Calu3 (cell line): ENCODE results near the gene MRPS2. TPM values are rescaled to one million over a fixed set of nuclear protein-coding genes. Genes with fewer than 3 reads are reported as not detected.

ENCODE experiments used
- BruUV-seq: library from RNA; stranded (reverse); fragments of 400-500 nt; replicated peaks from 2 replicates; lab custom pipeline; 2021; lab: Mats Ljungman, UMichigan
- CTCF ChIA-PET: fragments of 300-600 bp; sonication (Branson Sonifier 250); formaldehyde crosslinking; loops from one replicate; lab custom pipeline; 2022; ENCODE audit warnings: antibody characterized with exemption; lab: Charles Lee
- DNase-seq: peaks from one replicate; pipeline ENCODE4 v3.0.0; 2022
- H3K27ac Mint-ChIP-seq: one replicate; pipeline ENCODE4 v1.8.0; 2022; ENCODE audit warnings: mixed read lengths; ENCODE audit not compliant: unreplicated experiment
- H3K27me3 Mint-ChIP-seq: one replicate; pipeline ENCODE4 v1.8.0; 2022; ENCODE audit warnings: mixed read lengths; ENCODE audit not compliant: unreplicated experiment
- H3K36me3 Mint-ChIP-seq: one replicate; pipeline ENCODE4 v1.8.0; 2022; ENCODE audit warnings: mild to moderate bottlenecking, moderate library complexity, mixed read lengths; ENCODE audit not compliant: insufficient read depth, unreplicated experiment
- H3K4me1 Mint-ChIP-seq: one replicate; pipeline ENCODE4 v1.8.0; 2022; ENCODE audit warnings: mild to moderate bottlenecking, low read depth, mixed read lengths; ENCODE audit not compliant: unreplicated experiment
- H3K4me3 Mint-ChIP-seq: one replicate; pipeline ENCODE4 v1.8.0; 2022; ENCODE audit warnings: mild to moderate bottlenecking, low read depth, moderate library complexity, mixed read lengths; ENCODE audit not compliant: unreplicated experiment
- H3K9me3 Mint-ChIP-seq: one replicate; pipeline ENCODE4 v1.8.0; 2022; ENCODE audit warnings: low read depth, mixed read lengths; ENCODE audit not compliant: unreplicated experiment
- intact Hi-C: fragments of 100-400 bp; cut with micrococcal nuclease; formaldehyde crosslinking; loops from one replicate; pipeline ENCODE4 v1.10.0; 2022; ENCODE audit not compliant: unreplicated experiment
- total RNA-seq: library from RNA; stranded (reverse); gene quantifications from 2 replicates; pipeline ENCODE4 v1.2.3, GENCODE V29; 2022
- TF ChIP-seq, protein P1 (sequence below): fragments of 200-600 bp; IDR thresholded peaks from one replicate; pipeline ENCODE4 v1.8.0; 2022; ENCODE audit warnings: antibody characterized with exemption; ENCODE audit not compliant: unreplicated experiment

The MRPS2 gene
- total RNA-seq, 1 experiment from 2014 or later = 31.9 TPM

DNA sequence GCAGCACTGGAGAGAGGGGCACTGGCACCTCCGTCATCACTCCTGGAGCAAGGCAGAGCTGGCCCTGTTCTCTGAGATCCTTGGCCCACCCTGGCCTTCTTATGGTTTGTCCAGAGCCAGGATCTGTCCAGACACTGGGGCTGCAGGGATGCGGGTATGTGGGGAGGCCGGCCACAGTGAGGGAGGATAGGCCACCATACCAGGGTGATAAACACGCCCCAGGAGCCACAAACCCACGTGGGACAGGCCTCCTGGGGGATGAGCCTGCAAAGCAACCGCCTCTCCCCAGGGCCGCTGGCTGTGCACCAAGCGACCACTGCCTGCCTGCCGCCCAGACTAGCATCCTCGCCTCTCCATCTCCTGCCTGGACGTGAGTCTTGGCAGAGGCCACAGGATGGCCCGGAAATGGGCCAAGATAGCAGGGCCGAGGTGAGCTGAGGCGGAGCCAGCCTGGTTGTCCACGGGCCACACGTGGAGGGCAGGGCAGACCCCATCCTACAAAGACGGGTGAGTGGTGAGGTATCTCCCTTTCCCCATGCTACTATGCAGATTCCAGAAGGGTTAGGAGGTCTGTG, 49.9 kb downstream of the MRPS2 start:
- intact Hi-C loops = no loop called here
- Mint-ChIP-seq H3K27ac (no peak overlapping the region), H3K36me3 (peaks cover 6% of the 10 kb centered on the region), H3K27me3 (peaks cover 35% of the 10 kb centered on the region), H3K9me3 (no peaks in the 10 kb centered on the region), H3K4me3 (no peak overlapping the region), H3K4me1 (no peaks in the 10 kb centered on the region)
- no peak for DNase-seq
- CTCF ChIA-PET = no interaction called here
- TF ChIP-seq, protein P1, sequence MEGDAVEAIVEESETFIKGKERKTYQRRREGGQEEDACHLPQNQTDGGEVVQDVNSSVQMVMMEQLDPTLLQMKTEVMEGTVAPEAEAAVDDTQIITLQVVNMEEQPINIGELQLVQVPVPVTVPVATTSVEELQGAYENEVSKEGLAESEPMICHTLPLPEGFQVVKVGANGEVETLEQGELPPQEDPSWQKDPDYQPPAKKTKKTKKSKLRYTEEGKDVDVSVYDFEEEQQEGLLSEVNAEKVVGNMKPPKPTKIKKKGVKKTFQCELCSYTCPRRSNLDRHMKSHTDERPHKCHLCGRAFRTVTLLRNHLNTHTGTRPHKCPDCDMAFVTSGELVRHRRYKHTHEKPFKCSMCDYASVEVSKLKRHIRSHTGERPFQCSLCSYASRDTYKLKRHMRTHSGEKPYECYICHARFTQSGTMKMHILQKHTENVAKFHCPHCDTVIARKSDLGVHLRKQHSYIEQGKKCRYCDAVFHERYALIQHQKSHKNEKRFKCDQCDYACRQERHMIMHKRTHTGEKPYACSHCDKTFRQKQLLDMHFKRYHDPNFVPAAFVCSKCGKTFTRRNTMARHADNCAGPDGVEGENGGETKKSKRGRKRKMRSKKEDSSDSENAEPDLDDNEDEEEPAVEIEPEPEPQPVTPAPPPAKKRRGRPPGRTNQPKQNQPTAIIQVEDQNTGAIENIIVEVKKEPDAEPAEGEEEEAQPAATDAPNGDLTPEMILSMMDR = no peak
- BruUV-seq = no TSS peak

DNA sequence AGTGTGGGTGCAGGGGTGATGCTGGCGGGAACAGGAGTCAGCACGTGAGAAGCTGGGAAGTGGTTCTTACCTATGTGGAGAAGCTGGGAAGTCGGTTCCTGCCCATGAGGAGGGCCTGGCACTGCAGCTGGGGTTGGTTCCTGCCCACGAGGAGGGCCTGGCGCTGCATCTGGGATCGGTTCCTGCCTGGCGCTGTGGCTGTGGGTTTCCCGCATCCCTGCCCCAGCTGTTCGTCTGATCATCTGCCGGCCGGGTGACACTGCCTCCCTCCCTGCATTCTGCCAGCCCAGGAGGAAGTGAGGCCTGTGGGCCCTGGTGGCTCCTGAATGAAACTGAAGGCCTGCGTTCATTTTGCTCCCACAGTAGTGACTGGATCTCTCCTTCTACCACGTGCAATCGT, 50.5 kb downstream of the MRPS2 start:
- BruUV-seq = no TSS peak
- intact Hi-C loops = no loop called here
- peaks cover 41% of the 10 kb centered on the region for H3K27me3 Mint-ChIP-seq
- TF ChIP-seq, protein P1 = no peak
- no peak for DNase-seq
- no peaks in the 10 kb centered on the region for H3K4me1 Mint-ChIP-seq
- peaks cover 6% of the 10 kb centered on the region for H3K36me3 Mint-ChIP-seq
- no peak overlapping the region for H3K4me3 Mint-ChIP-seq
- CTCF ChIA-PET = no interaction called here
- H3K27ac Mint-ChIP-seq = no peak overlapping the region
- no peaks in the 10 kb centered on the region for H3K9me3 Mint-ChIP-seq

DNA sequence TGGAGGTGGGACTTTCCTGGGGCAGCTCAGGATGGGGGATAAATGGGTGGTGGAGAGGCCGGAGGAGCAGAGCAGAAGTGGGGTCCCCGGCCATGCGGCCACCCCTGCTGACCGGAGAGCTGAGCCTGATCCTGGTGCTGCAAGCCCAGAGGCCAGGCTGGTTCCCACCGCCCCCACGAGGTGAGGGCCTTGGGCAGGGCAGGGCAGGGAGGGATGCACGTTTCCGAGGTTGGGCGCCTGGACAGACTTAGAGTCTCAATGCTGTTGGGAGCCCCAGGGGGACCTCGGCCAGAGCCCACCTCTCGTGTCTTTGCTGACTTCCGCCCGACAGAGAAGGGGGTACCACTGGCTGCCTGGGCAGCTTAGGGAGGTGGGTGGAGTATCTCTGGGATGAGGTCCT, 51.0 kb downstream of the MRPS2 start:
- Mint-ChIP-seq H3K27me3 (peaks cover 46% of the 10 kb centered on the region), H3K36me3 (peaks cover 6% of the 10 kb centered on the region), H3K4me1 (no peaks in the 10 kb centered on the region), H3K9me3 (no peaks in the 10 kb centered on the region), H3K27ac (no peak overlapping the region), H3K4me3 (no peak overlapping the region)
- CTCF ChIA-PET = interaction anchor here (1.0 kb wide), 1 partner anchor 58 kb away, joined by 5 read pairs; no protein-coding TSS in a partner anchor
- intact Hi-C loops = no loop called here
- BruUV-seq = no TSS peak
- TF ChIP-seq, protein P1 = no peak
- DNase-seq = no peak

DNA sequence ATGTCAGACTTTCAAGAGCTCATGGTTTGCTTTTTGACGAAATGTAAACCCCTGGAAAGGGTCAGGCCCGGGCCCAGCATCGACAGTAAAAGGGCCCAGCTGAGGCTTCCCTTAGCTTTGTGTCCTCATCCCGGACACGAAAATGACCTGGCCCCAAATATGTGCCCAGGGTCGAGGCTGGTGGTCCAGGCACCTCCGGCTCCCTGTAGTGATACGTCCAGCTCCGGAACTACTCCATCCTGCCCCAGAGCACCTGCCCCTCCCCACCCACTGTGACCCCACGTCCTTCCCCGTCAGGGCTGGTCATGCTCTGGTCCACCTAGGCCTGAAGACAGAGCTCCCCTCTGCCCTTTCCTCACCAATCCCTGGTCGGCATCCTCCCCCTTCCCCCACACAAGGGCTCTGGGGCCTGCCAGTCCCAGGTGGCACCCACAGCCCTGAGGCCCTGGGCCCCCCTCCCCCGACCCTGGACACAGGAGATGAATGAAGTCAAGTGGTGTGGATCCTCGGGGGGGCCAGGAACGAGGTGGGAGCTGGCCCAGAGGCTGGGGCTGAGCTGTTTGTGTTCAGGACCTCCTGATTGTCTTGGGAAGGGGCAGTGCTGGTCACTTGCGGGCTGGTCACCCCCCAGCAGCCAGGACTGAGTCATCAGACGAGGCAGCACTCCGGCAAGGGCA, 51.7 kb downstream of the MRPS2 start:
- BruUV-seq = no TSS peak
- no peaks in the 10 kb centered on the region for H3K9me3 Mint-ChIP-seq
- no peak overlapping the region for H3K4me3 Mint-ChIP-seq
- H3K27ac Mint-ChIP-seq = no peak overlapping the region
- intact Hi-C loops = no loop called here
- no peak for DNase-seq
- CTCF ChIA-PET = interaction anchor here (1.0 kb wide), 1 partner anchor 57 kb away, joined by 5 read pairs; no protein-coding TSS in a partner anchor
- TF ChIP-seq, protein P1 = no peak
- H3K4me1 Mint-ChIP-seq = no peaks in the 10 kb centered on the region
- peaks cover 6% of the 10 kb centered on the region for H3K36me3 Mint-ChIP-seq
- H3K27me3 Mint-ChIP-seq = peaks cover 47% of the 10 kb centered on the region
